ENCODE data around the gene LRRC26. TPM values are rescaled to one million over a fixed set of nuclear protein-coding genes. Genes with fewer than 3 reads are reported as not detected.

Gene LRRC26
- total and polyA plus RNA-seq, 4 donors: 0.12 to 5.2 (median 0.57) TPM

- DNase-seq: no peak
- Histone ChIP-seq H3K36me3 (ENCODE audit: control insufficient read depth in 4 of 4, insufficient read depth in 4 of 4, low read length in 4 of 4) (peaks cover 8 to 65% (median 24%) of the 10 kb centered on the region in 4 donors), H3K4me1 (ENCODE audit: control insufficient read depth in 5 of 5, insufficient read depth in 5 of 5, low read length in 5 of 5) (peaks cover 0 to 5% (median 0%) of the 10 kb centered on the region in 5 donors), H3K9ac (ENCODE audit: insufficient read depth in 1 of 2, low read length in 2 of 2) (no peak overlapping the region), H3K27me3 (ENCODE audit: control insufficient read depth in 3 of 3, insufficient read depth in 3 of 3, low read length in 2 of 3) (no peaks in the 10 kb centered on the region), H3K4me3 (no peak overlapping the region), H3K9me3 (ENCODE audit: control insufficient read depth in 4 of 4, insufficient read depth in 3 of 4, low read length in 3 of 4) (peaks cover 0 to 2% (median 0%) of the 10 kb centered on the region in 4 donors), H3K27ac (ENCODE audit: low read depth in 1 of 2, low read length in 1 of 2) (no peak overlapping the region)
- 91 to 94% methylated on average over 19 of the region's 19 CpGs for WGBS, 2 donors
- ATAC-seq (ENCODE audit: insufficient read depth, low FRiP score): no peak
- no peak for TF ChIP-seq CTCF (IDR thresholded peaks at IDR 0.05; ENCODE audit: control extremely low read depth, extremely low read depth)
These were observed 9.2 kb upstream of the LRRC26 start for GRCh38 chr9:137178939-137179630.

GRCh38 chr9:137178201-137178938 lies 8.5 kb upstream of the LRRC26 start:
- H3K27ac ChIP-seq (ENCODE audit: low read depth in 1 of 2, low read length in 1 of 2): no peak overlapping the region
- ATAC-seq (ENCODE audit: insufficient read depth, low FRiP score) (no peak), DNase-seq (no peak)
- H3K36me3 ChIP-seq (ENCODE audit: control insufficient read depth in 4 of 4, insufficient read depth in 4 of 4, low read length in 4 of 4): peaks cover 8 to 58% (median 17%) of the 10 kb centered on the region in 4 donors
- H3K4me1 ChIP-seq (ENCODE audit: control insufficient read depth in 5 of 5, insufficient read depth in 5 of 5, low read length in 5 of 5): peaks cover 0 to 5% (median 0%) of the 10 kb centered on the region in 5 donors
- no peak overlapping the region for H3K9ac ChIP-seq (ENCODE audit: insufficient read depth in 1 of 2, low read length in 2 of 2)
- H3K9me3 ChIP-seq (ENCODE audit: control insufficient read depth in 4 of 4, insufficient read depth in 3 of 4, low read length in 3 of 4): peaks cover 0 to 2% (median 0%) of the 10 kb centered on the region in 4 donors
- H3K27me3 ChIP-seq (ENCODE audit: control insufficient read depth in 3 of 3, insufficient read depth in 3 of 3, low read length in 2 of 3): no peaks in the 10 kb centered on the region
- WGBS, 2 donors: 92 to 93% methylated on average over 23 of the region's 23 CpGs
- TF ChIP-seq CTCF (IDR thresholded peaks at IDR 0.05; ENCODE audit: control extremely low read depth, extremely low read depth): no peak
- no peak overlapping the region for H3K4me3 ChIP-seq

- H3K27ac ChIP-seq (ENCODE audit: low read depth in 1 of 2, low read length in 1 of 2): no peak overlapping the region
- H3K36me3 ChIP-seq (ENCODE audit: control insufficient read depth in 4 of 4, insufficient read depth in 4 of 4, low read length in 4 of 4): peaks cover 0 to 43% (median 7%) of the 10 kb centered on the region in 4 donors
- H3K27me3 ChIP-seq (ENCODE audit: control insufficient read depth in 3 of 3, insufficient read depth in 3 of 3, low read length in 2 of 3): no peaks in the 10 kb centered on the region
- no peak overlapping the region for H3K4me3 ChIP-seq
- no peak for TF ChIP-seq CTCF (IDR thresholded peaks at IDR 0.05; ENCODE audit: control extremely low read depth, extremely low read depth)
- WGBS, 2 donors: 60 to 62% methylated on average over 17 of the region's 17 CpGs
- DNase-seq (no peak), ATAC-seq (ENCODE audit: insufficient read depth, low FRiP score) (no peak)
- H3K9me3 ChIP-seq (ENCODE audit: control insufficient read depth in 4 of 4, insufficient read depth in 3 of 4, low read length in 3 of 4): no peaks in the 10 kb centered on the region
- peaks cover 0 to 5% (median 0%) of the 10 kb centered on the region in 5 donors for H3K4me1 ChIP-seq (ENCODE audit: control insufficient read depth in 5 of 5, insufficient read depth in 5 of 5, low read length in 5 of 5)
- H3K9ac ChIP-seq (ENCODE audit: insufficient read depth in 1 of 2, low read length in 2 of 2): no peak overlapping the region
These were observed 6.7 kb upstream of the LRRC26 start for GRCh38 chr9:137176302-137177182.

All from lung (tissue), 12 donors.